Measurements from ENCODE around the gene ISY1. TPM values are rescaled to one million over a fixed set of nuclear protein-coding genes. Genes with fewer than 3 reads are reported as not detected.
"Not testable (repeated sequence)": the region's sequence is repeated elsewhere in the genome, so short reads cannot be mapped to it uniquely, and the experiment has no call there.

Gene ISY1
- polyA plus RNA-seq (ENCODE audit: insufficient read length in 12 of 12) = 10 to 100 TPM in 11 of 12 donors, not detected in 1; 34.5 to 54.9 (median 39.0) TPM
- long read RNA-seq, donor 1, transcript ISY1-203 (11 exons, 3,842 nt) = major isoform, 7 of 8 reads
- long read RNA-seq, donor 1, partial matches to known transcripts = 0 of 8 reads
- long read RNA-seq, donor 1, other reads (novel, unspliced or antisense) = 0 of 8 reads
- long read RNA-seq, donor 2, transcript ISY1-203 (11 exons, 3,842 nt) = major isoform, 6 of 15 reads
- long read RNA-seq, donor 2, partial matches to known transcripts = 7 of 15 reads
- long read RNA-seq, donor 2, other reads (novel, unspliced or antisense) = 0 of 15 reads
- long read RNA-seq, donor 3, partial matches to known transcripts = 8 of 10 reads
- long read RNA-seq, donor 3, other reads (novel, unspliced or antisense) = 0 of 10 reads
- long read RNA-seq, donor 4, partial matches to known transcripts = 7 of 12 reads
- long read RNA-seq, donor 4, other reads (novel, unspliced or antisense) = 0 of 12 reads
- long read RNA-seq, donor 5, transcript ISY1-203 (11 exons, 3,842 nt) = major isoform, 18 of 21 reads
- long read RNA-seq, donor 5, partial matches to known transcripts = 0 of 21 reads
- long read RNA-seq, donor 5, other reads (novel, unspliced or antisense) = 0 of 21 reads
- long read RNA-seq, donor 6 = 0 reads
- long read RNA-seq, donor 7, partial matches to known transcripts = 0 of 4 reads
- long read RNA-seq, donor 7, other reads (novel, unspliced or antisense) = 0 of 4 reads
- long read RNA-seq, donor 8, transcript ISY1-203 (11 exons, 3,842 nt) = major isoform, 11 of 12 reads
- long read RNA-seq, donor 8, partial matches to known transcripts = 0 of 12 reads
- long read RNA-seq, donor 8, other reads (novel, unspliced or antisense) = 0 of 12 reads
- long read RNA-seq, donor 9, partial matches to known transcripts = 0 of 4 reads
- long read RNA-seq, donor 9, other reads (novel, unspliced or antisense) = 0 of 4 reads
- long read RNA-seq, donor 10, transcript ISY1-203 (11 exons, 3,842 nt) = major isoform, 12 of 20 reads
- long read RNA-seq, donor 10, partial matches to known transcripts = 8 of 20 reads
- long read RNA-seq, donor 10, other reads (novel, unspliced or antisense) = 0 of 20 reads
- long read RNA-seq, donor 11, transcript ISY1-203 (11 exons, 3,842 nt) = major isoform, 12 of 12 reads
- long read RNA-seq, donor 11, partial matches to known transcripts = 0 of 12 reads
- long read RNA-seq, donor 11, other reads (novel, unspliced or antisense) = 0 of 12 reads

- peak; percentile 97 for DNase-seq
Observed at GRCh38 chr3:129160891-129161859, at the start of gene ISY1. Gene ISY1 (minus strand): TSS chr3:129161063. CDS start chr3:129160975, 88 bp downstream.

GRCh38 chr3:129207479-129207878, 46.6 kb upstream of the ISY1 start:
- DNase-seq = no peak

- no peak for DNase-seq
Observed at GRCh38 chr3:129205109-129205832, 44.4 kb upstream of the ISY1 start.

- no peak for DNase-seq
Observed at GRCh38 chr3:129204473-129204872, 43.6 kb upstream of the ISY1 start.

GRCh38 chr3:129199366-129199765, 38.5 kb upstream of the ISY1 start:
- no peak for DNase-seq

GRCh38 chr3:129197321-129197720, 36.5 kb upstream of the ISY1 start:
- no peak for DNase-seq

GRCh38 chr3:129196601-129197000, 35.7 kb upstream of the ISY1 start:
- DNase-seq = no peak

- DNase-seq = peak; percentile 64
Observed at GRCh38 chr3:129195731-129196256, 34.9 kb upstream of the ISY1 start.

- not testable (repeated sequence) for DNase-seq
Observed at GRCh38 chr3:129189793-129190192, 28.9 kb upstream of the ISY1 start.

- no peak for DNase-seq
Observed at GRCh38 chr3:129187857-129188256, 27.0 kb upstream of the ISY1 start.

GRCh38 chr3:129185783-129186182, 24.9 kb upstream of the ISY1 start:
- no peak for DNase-seq

GRCh38 chr3:129184784-129185542, 24.1 kb upstream of the ISY1 start:
- not testable (repeated sequence) for DNase-seq

GRCh38 chr3:129184396-129184657, 23.5 kb upstream of the ISY1 start:
- DNase-seq = no peak

- DNase-seq = peak; percentile 96
Observed at GRCh38 chr3:129183569-129184395, 22.9 kb upstream of the ISY1 start, which contains the start of gene CNBP. Gene CNBP (minus strand): TSS chr3:129183896. CDS start chr3:129171757, 12,139 bp downstream.

GRCh38 chr3:129182390-129183185, 21.7 kb upstream of the ISY1 start:
- no peak for DNase-seq

GRCh38 chr3:129181819-129182218, 21.0 kb upstream of the ISY1 start:
- no peak for DNase-seq

GRCh38 chr3:129180461-129180860, 19.6 kb upstream of the ISY1 start:
- no peak for DNase-seq

All from muscle of arm (tissue), 14 donors.